Measurements from ENCODE around the gene C10orf71. TPM values are rescaled to one million over a fixed set of nuclear protein-coding genes. Genes with fewer than 3 reads are reported as not detected.

C10orf71 gene
- not detected in 5 replicates for total RNA-seq (2022; extraction: Qiagen RNA extraction)

GRCh38 chr10:49298983-49299815 is at the start of gene C10orf71:
Gene C10orf71, plus strand, starts transcription at chr10:49299170. Its CDS starts 23,376 bp downstream, at chr10:49322546.

Other genes starting within 250 kb of the C10orf71 start
- 0.24 to 0.42 TPM (median 0.35 TPM) in 5 replicates for gene VSTM4, start 183.6 kb upstream of the C10orf71 start, total RNA-seq (2022; extraction: Qiagen RNA extraction)
- gene FAM170B, start 165.1 kb upstream of the C10orf71 start, total RNA-seq (2022; extraction: Qiagen RNA extraction), result not detected in 5 replicates
- gene TMEM273, start 110.8 kb upstream of the C10orf71 start, total RNA-seq (2022; extraction: Qiagen RNA extraction), result not detected in 5 replicates
- 0.05 TPM in 2 of 5 replicates, not detected in the others for gene DRGX, start 96.9 kb downstream of the C10orf71 start, total RNA-seq (2022; extraction: Qiagen RNA extraction)
- gene ERCC6, start 240.0 kb downstream of the C10orf71 start, total RNA-seq (2022; extraction: Qiagen RNA extraction), result 5.2 to 7.1 TPM (median 6.1 TPM) in 5 replicates

All from A549 treated with dexamethasone at 1 μM for 4 hours (cell line).